PC-3 (cell line): ENCODE measurements around the gene TSC22D3. TPM values are rescaled to one million over a fixed set of nuclear protein-coding genes. Genes with fewer than 3 reads are reported as not detected.

Experiments used
- ATAC-seq: fragments of 200-7000 bp; cut with Tn5 transposase; 2 replicates; pipeline ENCODE4 v1.9.1; 2020; ENCODE audit warnings: mild to moderate bottlenecking, moderate library complexity
- BruUV-seq: library from RNA; stranded (reverse); fragments of 400-500 nt; replicated peaks from 2 replicates; lab custom pipeline; 2021; lab: Mats Ljungman, UMichigan
- CTCF ChIA-PET: fragments of 300-600 bp; sonication (Branson Sonifier 250); formaldehyde crosslinking; loops from one replicate; lab custom pipeline; 2022; ENCODE audit warnings: antibody characterized with exemption; lab: Charles Lee
- POLR2A ChIA-PET: fragments of 300-600 bp; sonication (Branson Sonifier 250); formaldehyde crosslinking; loops from one replicate; lab custom pipeline; 2022; ENCODE audit warnings: antibody characterized with exemption; ENCODE audit not compliant: unreplicated experiment; lab: Charles Lee
- DNase-seq: peaks from one replicate; pipeline ENCODE4 v3.0.0-alpha.2; 2015
- H2AFZ ChIP-seq: fragments of 300-600 bp; sonication (generic); 2 replicates; pipeline ENCODE4 v1.6.0; 2016; ENCODE audit warnings: antibody characterized with exemption, low read length
- H3F3A ChIP-seq: fragments of 300-600 bp; sonication (generic); one replicate; pipeline ENCODE4 v1.6.0; 2017; ENCODE audit warnings: antibody characterized with exemption, low read length, control low read depth, mild to moderate bottlenecking; ENCODE audit not compliant: unreplicated experiment
- H3K27ac ChIP-seq: fragments of 300-600 bp; sonication (generic); 2 replicates; pipeline ENCODE4 v1.5.1; 2016; ENCODE audit warnings: mild to moderate bottlenecking, low read length
- H3K27me3 ChIP-seq: fragments of 300-600 bp; sonication (generic); 2 replicates; pipeline ENCODE4 v1.6.1; 2016; ENCODE audit warnings: low read length, mixed read lengths
- H3K36me3 ChIP-seq: fragments of 300-600 bp; sonication (generic); 2 replicates; pipeline ENCODE4 v1.6.1; 2016; ENCODE audit warnings: low read depth, mixed run types, low read length, mixed read lengths
- H3K4me1 ChIP-seq: fragments of 300-600 bp; sonication (generic); 2 replicates; pipeline ENCODE4 v1.5.1; 2016; ENCODE audit warnings: low read length; ENCODE audit not compliant: insufficient read depth
- H3K4me2 ChIP-seq: fragments of 300-600 bp; sonication (generic); 2 replicates; pipeline ENCODE4 v1.6.0; 2016; ENCODE audit warnings: low read length
- H3K4me3 ChIP-seq: fragments of 300-600 bp; sonication (generic); 2 replicates; pipeline ENCODE4 v1.5.1; 2016; ENCODE audit warnings: mild to moderate bottlenecking, low read length, mixed read lengths
- H3K79me2 ChIP-seq: fragments of 300-600 bp; sonication (generic); 2 replicates; pipeline ENCODE4 v1.6.1; 2017; ENCODE audit warnings: low read length, mixed read lengths
- H3K9ac ChIP-seq: fragments of 300-600 bp; sonication (generic); 2 replicates; pipeline ENCODE4 v1.6.0; 2016; ENCODE audit warnings: mild to moderate bottlenecking, low read length
- H3K9me2 ChIP-seq: fragments of 300-600 bp; sonication (generic); replicated peaks from 2 replicates; pipeline ENCODE4 v1.6.1; 2016; ENCODE audit warnings: mixed run types, low read length, mixed read lengths
- H3K9me3 ChIP-seq: fragments of 300-600 bp; sonication (generic); 2 replicates; pipeline ENCODE4 v1.6.1; 2016; ENCODE audit warnings: low read length, mixed read lengths
- H4K20me1 ChIP-seq: fragments of 300-600 bp; sonication (generic); 2 replicates; pipeline ENCODE4 v1.6.1; 2016; ENCODE audit warnings: low read length, mixed read lengths
- EZH2 ChIP-seq: fragments of 300-600 bp; sonication (generic); IDR thresholded peaks from one replicate; pipeline ENCODE4 v1.6.1; 2017; ENCODE audit warnings: antibody characterized with exemption, mild to moderate bottlenecking, low read length; ENCODE audit not compliant: unreplicated experiment
- EZH2phosphoT487 ChIP-seq: fragments of 300-600 bp; sonication (generic); IDR thresholded peaks from 2 replicates; pipeline ENCODE4 v1.6.1; 2018; ENCODE audit warnings: mild to moderate bottlenecking, antibody characterized with exemption, low read length, borderline replicate concordance
- intact Hi-C: fragments of 100-400 bp; cut with micrococcal nuclease; formaldehyde crosslinking; loops from 2 replicates; pipeline ENCODE4 v1.9.0; 2023
- total RNA-seq: library from RNA; depleted of rRNA; stranded (reverse); fragments of >200 nt; gene quantifications from 2 replicates; pipeline ENCODE4 v1.2.3, GENCODE V29; 2014
- TF ChIP-seq, protein P1 (sequence below): fragments of 300-600 bp; sonication (generic); conservative IDR thresholded peaks from 2 replicates; pipeline ENCODE4 v1.5.1; 2017; ENCODE audit warnings: antibody characterized with exemption, low read depth, mild to moderate bottlenecking, low read length

Gene TSC22D3
- total RNA-seq, 1 experiment from 2014 or later = 17.8 TPM

DNA sequence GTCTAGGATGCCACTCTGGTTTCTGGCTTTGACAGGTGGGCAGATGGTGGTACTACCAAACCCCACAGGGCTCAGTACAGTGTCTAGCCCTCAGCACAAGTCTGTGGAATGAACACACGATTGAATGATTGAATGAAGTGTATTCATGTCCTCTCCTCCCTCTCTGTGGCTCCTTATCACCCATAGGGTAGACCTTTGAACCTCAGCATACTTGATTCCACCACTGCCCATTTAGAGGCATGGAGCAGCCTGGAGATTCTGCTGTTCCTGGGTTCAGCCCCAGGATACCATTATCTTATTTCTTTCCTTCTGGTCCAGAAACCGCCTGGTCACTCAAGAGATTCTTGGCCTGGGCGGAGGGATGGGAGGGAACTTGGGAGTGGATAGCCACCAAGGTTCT is 93.3 kb downstream of the TSC22D3 start:
- Histone ChIP-seq H3K4me2 (no peak overlapping the region), H3K27ac (no peak overlapping the region)
- no TSS peak for BruUV-seq

GRCh38 chrX:107678957-107679740 is 96.4 kb downstream of the TSC22D3 start:
- POLR2A ChIA-PET = no interaction called here

More for the DNA sequence above, 93.3 kb downstream of the TSC22D3 start:
- no peak overlapping the region for H3K9ac ChIP-seq
- TF ChIP-seq EZH2phosphoT487 = no peak
- TF ChIP-seq, protein P1, sequence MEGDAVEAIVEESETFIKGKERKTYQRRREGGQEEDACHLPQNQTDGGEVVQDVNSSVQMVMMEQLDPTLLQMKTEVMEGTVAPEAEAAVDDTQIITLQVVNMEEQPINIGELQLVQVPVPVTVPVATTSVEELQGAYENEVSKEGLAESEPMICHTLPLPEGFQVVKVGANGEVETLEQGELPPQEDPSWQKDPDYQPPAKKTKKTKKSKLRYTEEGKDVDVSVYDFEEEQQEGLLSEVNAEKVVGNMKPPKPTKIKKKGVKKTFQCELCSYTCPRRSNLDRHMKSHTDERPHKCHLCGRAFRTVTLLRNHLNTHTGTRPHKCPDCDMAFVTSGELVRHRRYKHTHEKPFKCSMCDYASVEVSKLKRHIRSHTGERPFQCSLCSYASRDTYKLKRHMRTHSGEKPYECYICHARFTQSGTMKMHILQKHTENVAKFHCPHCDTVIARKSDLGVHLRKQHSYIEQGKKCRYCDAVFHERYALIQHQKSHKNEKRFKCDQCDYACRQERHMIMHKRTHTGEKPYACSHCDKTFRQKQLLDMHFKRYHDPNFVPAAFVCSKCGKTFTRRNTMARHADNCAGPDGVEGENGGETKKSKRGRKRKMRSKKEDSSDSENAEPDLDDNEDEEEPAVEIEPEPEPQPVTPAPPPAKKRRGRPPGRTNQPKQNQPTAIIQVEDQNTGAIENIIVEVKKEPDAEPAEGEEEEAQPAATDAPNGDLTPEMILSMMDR = no peak
- no peak for TF ChIP-seq EZH2
- no peaks in the 10 kb centered on the region for H3K36me3 ChIP-seq
- no peak overlapping the region for H3K4me3 ChIP-seq
- intact Hi-C loops = no loop called here
- H3K79me2 ChIP-seq = no peaks in the 10 kb centered on the region
- no peaks in the 10 kb centered on the region for H3K9me2 ChIP-seq
- H3K9me3 ChIP-seq = no peaks in the 10 kb centered on the region
- ChIA-PET POLR2A (no interaction called here), CTCF (no interaction called here)
- no peaks in the 10 kb centered on the region for H3K27me3 ChIP-seq
- H3F3A ChIP-seq = no peaks in the 10 kb centered on the region
- no peak overlapping the region for H2AFZ ChIP-seq
- H3K4me1 ChIP-seq = peaks cover 13% of the 10 kb centered on the region
- H4K20me1 ChIP-seq = no peaks in the 10 kb centered on the region
- DNase-seq (no peak), ATAC-seq (no peak)

More at GRCh38 chrX:107678957-107679740, 96.4 kb downstream of the TSC22D3 start:
- Histone ChIP-seq H3K27ac (no peak overlapping the region), H2AFZ (no peak overlapping the region), H3F3A (no peaks in the 10 kb centered on the region), H3K79me2 (peaks cover 18% of the 10 kb centered on the region), H3K4me3 (no peak overlapping the region), H3K36me3 (no peaks in the 10 kb centered on the region), H3K27me3 (no peaks in the 10 kb centered on the region), H3K9me3 (no peaks in the 10 kb centered on the region), H3K9me2 (no peaks in the 10 kb centered on the region), H3K4me2 (no peak overlapping the region), H4K20me1 (no peaks in the 10 kb centered on the region), H3K4me1 (peaks cover 17% of the 10 kb centered on the region; the same call in 1 of the 2 replicates), H3K9ac (no peak overlapping the region)
- CTCF ChIA-PET = no interaction called here
- BruUV-seq = no TSS peak
- no peak for TF ChIP-seq EZH2phosphoT487
- TF ChIP-seq, protein P1 = no peak
- TF ChIP-seq EZH2 = no peak
- intact Hi-C loops = loop anchor here (5.0 kb wide), 1 partner anchor 393 kb away; no protein-coding TSS in a partner anchor
- ATAC-seq (no peak), DNase-seq (no peak)
